HK-2 (cell line): ENCODE results near the gene SRPK3.
"Not testable (repeated sequence)": the region's sequence is repeated elsewhere in the genome, so short reads cannot be mapped to it uniquely, and the experiment has no call there.

ENCODE experiments used
- DNase-seq: peaks from one replicate; pipeline ENCODE4 v3.0.0-alpha.2; 2018; ENCODE audit not compliant: unreplicated experiment

Gene SRPK3

DNA sequence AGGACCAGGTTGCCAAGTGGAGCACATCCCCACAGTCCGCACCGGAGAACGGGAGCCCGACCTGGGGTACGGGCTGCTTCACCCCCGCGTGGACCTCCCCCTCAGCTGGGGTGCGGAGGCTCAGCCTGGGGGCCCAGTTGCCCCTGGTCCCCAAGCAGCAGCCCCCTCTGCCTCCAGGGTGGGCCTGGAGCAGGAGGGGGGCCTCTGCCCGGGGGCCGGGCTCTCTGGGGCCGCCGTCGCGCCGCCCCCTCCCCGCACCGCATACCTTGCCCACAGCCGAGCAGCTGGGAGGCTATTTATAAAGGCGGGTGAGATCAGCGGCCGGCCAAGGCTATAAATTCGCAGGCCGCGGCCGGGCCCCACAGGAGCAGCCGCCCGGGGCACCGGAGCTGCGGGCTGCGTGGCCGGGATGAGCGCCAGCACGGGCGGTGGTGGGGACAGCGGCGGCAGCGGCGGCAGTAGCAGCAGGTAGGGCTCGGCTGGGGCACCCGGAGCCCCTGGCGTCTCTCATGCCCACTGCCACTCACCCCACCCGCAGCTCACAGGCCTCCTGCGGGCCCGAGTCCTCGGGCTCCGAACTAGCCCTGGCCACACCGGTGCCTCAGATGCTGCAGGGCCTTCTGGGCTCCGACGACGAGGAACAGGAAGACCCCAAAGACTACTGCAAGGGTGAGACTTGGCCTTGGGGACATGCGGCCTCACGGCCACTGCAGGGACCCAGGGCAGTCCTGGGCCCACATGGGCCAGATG, at the start of gene SRPK3:
Gene SRPK3 (plus strand): TSS at position 364 of the 750 bp plus-strand sequence. CDS start 46 bp downstream, at position 410.
- no peak for DNase-seq

GRCh38 chrX:153731117-153731844, 49.6 kb upstream of the SRPK3 start:
- DNase-seq: no peak

DNA sequence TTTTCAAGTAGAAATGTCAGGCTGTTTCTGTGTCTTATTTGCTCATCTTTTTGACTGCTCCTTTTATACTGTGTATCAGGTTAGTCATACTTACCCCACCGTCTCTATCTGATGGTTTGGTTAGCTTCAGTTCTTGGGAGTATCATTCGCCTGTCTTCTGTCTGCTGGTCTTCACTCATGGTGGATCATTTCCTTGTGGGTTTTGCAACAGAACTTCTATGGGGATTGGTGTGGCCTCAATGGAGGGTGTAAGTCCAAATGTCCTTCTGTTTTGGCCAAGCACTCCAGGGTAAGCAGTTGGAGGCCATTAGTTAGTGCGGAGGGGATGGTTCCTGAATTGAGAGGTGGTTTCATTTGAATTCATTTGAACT, 49.0 kb upstream of the SRPK3 start:
- no peak for DNase-seq

DNA sequence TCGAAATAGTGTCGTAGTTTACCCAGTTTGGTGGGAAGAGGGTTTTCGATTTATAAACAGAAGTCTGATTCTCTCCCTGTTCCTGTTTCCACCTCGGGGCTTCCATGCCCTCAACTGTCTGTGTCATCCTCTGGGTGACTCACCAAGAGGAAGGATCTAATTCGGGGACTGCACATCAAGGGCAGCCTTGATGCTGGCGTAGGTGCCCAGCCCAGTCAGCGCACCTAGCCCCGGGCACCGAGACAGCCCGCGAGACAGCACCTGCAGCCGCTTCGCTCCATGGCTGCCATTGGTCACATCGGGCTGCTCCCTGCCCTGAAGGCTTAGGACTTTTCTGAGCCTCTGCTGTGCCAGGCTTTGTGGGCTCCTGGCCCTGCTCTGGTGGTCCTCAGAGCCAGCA, 48.4 kb upstream of the SRPK3 start:
- no peak for DNase-seq

DNA sequence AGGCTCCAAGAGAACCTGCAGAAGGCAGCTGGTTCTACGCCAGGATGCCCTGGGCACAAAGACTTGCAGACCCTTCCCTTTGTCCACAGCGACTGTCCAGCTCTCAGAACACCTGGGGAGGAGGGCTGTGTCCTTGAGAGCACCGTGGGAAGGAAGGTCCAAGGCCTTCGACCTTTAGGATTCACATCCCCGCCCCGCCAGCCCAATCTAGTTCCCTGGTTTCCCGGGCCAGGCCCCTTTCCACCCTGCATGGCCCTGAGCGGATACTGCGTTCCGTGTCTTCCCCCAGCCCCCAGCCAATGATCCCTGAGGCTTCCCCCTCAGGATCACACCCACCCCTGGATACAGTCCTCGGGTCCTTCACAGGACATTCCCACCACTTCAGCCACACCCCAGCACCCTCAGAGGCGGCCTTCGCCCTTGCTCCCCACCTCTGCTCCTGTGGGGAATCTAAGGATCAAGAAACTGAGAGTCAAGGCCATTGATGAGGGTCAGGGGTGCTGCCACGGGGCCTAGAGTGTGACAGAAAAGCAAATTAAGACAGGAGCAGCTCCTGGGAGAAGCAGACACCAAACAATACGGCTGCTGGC, 47.1 kb upstream of the SRPK3 start:
- DNase-seq: no peak

DNA sequence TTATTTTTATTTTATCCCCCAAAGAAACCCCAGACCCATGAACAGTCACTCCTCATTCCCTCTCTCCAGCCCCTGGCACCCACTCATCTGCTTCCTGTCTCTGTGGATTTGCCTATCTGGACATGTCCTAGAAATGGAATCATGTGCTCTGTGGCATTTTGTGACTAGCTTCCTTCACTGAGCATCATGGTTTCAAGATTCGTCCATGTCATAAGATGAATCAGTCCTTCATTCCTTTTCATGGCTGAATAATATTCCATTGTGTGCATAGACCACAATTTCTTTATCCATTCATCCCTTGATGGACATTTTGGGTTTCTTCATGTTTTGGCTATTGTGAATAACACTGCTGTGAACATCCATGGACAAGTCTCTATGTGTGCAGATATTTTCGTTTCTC, 46.0 kb upstream of the SRPK3 start:
- DNase-seq: no peak

GRCh38 chrX:153735274-153735673, 45.6 kb upstream of the SRPK3 start:
- no peak for DNase-seq

DNA sequence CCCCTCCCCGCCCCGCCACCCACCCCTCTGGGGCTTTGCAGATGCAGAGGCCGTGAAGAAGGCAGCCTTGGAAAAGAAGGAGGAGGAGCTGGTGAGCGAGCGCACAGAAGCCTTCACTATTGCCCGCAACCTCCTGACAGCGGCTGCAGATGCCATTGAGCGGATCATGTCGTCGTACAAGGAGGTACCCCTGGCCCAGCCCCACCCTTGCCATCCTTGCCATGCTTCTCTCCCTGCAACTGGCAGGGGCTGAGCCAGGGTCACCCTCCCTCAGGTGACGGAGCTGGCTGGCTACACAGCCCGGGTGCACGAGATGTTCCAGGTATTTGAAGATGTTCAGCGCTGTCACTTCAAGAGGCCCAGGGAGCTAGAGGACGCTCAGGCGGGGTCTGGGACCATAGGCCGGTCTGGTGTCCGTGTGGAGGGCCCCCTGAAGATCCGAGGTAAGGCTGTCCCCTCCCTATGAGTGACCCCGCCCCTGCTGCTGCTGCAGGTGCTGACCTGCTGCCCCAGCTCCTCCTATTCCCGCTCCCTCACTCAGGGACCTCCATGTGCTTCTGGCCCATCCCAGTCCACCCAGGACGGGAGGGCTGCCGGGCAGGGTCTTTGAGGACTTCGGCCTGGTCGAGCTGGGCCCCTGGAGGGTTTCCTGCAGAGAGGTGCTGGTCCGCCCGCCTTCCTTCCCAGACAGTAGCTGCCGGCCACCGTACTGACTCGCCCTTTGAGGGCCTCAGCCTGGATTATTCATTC, 44.6 kb upstream of the SRPK3 start:
- no peak for DNase-seq

GRCh38 chrX:153736871-153737441, 43.9 kb upstream of the SRPK3 start:
- DNase-seq: no peak

- no peak for DNase-seq
Measured at GRCh38 chrX:153738056-153738605, 42.7 kb upstream of the SRPK3 start.

GRCh38 chrX:153739754-153740486, 40.9 kb upstream of the SRPK3 start:
- DNase-seq: no peak

DNA sequence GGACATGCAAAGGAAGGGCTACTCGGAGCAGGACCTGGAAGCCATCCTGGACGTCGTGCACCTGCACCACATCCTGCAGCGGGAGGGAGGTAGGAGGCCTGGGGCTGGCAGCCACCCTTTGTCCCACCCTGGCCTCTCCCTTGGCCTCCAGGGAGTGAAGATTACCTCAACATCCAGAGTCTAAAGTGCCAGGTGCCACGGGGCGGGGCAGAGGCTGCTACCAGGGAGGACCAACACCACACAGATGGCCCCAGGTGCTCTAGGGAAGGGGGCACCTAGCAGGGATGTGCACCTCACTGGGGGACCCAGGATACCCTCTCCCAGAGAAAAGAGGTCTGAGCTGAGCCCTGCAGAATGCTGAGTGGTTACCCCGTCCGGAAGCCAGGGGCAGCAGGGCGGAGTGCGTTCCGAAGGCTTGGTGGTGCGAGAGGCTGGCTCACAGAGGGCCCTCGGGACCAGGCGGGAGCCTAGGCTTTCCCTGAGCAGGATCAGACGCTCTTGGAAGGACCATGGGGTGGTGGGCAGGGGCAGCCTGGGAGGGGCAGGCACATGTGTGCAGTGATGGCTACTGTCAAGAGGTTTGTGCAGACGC, 40.1 kb upstream of the SRPK3 start:
- DNase-seq: no peak

DNA sequence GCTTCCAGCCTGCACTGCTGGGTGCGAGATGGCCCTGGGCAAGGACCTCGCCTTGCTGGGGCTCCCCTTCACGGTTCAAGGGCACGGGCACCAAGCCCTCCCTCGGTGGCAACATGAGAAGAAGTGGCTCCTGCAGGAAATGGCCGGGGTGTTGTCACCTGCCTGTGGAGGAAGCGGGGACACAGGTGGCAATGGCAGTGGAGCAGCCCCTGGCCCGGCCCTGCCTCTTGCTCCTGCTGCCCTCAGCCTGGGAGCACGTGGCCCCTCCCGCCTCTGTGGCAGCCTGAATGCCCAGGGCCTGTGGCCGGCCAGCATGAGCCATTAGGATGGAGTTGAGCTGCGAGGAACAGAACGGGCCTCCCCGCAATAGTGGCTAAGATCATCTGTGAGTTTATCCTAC, 39.4 kb upstream of the SRPK3 start:
- DNase-seq: no peak

GRCh38 chrX:153742111-153742510, 38.7 kb upstream of the SRPK3 start:
- DNase-seq: not testable (repeated sequence)

DNA sequence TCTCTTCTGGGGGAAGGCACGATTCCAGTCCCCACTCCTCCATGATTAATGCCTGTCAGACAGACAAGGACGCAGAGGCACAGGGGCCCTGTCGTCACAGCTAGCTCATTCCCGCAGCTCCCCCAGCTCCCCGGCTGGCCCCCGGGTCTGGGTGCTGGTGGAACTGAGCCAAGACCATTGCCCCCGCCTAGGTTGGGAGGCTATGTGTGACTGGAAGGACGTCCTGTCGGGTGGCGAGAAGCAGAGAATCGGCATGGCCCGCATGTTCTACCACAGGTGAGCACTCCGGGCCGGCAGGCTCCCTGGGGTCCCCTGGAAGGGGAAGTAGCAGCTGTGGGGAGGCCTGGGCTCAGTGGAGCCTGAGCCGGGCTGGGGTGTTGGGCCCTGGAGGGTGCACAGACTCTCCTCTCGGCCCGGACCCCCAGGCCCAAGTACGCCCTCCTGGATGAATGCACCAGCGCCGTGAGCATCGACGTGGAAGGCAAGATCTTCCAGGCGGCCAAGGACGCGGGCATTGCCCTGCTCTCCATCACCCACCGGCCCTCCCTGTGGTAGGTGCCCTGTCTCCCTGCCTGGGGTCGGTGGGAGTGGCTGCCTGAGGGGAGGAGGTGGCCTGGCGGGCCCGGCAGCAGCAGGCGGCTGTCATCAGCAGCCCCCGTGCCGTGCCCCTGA, 37.9 kb upstream of the SRPK3 start:
- not testable (repeated sequence) for DNase-seq

DNA sequence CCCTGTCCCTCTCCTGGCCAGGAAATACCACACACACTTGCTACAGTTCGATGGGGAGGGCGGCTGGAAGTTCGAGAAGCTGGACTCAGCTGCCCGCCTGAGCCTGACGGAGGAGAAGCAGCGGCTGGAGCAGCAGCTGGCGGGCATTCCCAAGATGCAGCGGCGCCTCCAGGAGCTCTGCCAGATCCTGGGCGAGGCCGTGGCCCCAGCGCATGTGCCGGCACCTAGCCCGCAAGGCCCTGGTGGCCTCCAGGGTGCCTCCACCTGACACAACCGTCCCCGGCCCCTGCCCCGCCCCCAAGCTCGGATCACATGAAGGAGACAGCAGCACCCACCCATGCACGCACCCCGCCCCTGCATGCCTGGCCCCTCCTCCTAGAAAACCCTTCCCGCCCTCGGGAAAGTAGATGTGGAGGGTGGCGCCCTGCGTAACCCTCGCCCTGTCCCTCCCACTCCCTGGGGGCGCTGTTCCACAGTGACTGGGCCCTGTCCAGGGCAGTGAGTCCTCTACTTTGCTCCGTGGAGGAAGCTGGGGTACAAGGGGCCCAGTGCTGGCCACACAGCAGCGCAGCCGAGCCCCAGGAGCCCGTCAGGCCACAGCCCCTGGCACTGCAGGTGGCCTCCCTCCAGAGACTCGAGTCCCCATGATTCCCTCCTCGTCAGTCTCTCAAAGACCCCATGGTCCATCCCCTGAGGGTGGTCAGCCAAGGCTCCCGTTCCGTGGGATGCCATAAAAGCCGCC, 37.2 kb upstream of the SRPK3 start:
- not testable (repeated sequence) for DNase-seq

- no peak for DNase-seq
Measured at GRCh38 chrX:153744210-153745066, 36.4 kb upstream of the SRPK3 start.

- not testable (repeated sequence) for DNase-seq
Measured at GRCh38 chrX:153745067-153745433, 35.8 kb upstream of the SRPK3 start.
